HepG2 (cell line): Measurements from ENCODE around the gene NOL12. TPM values are rescaled to one million over a fixed set of nuclear protein-coding genes. Genes with fewer than 3 reads are reported as not detected.

ENCODE experiments used
- AKNA ChIP-seq: sonication (generic); formaldehyde crosslinking; IDR thresholded peaks from 2 replicates; pipeline ENCODE4 v1.4.0; 2020; ENCODE audit warnings: missing genetic modification reagents, borderline replicate concordance
- BRD4 ChIP-seq: sonication (generic); formaldehyde crosslinking; IDR thresholded peaks from 2 replicates; pipeline ENCODE4 v1.4.0; 2020; ENCODE audit warnings: missing genetic modification reagents
- CBFB ChIP-seq: sonication (generic); formaldehyde crosslinking; IDR thresholded peaks from 2 replicates; pipeline ENCODE4 v1.4.0; 2020; ENCODE audit warnings: missing genetic modification reagents
- CBX5 ChIP-seq: sonication (generic); formaldehyde crosslinking; IDR thresholded peaks from 2 replicates; pipeline ENCODE4 v1.4.0; 2020; ENCODE audit warnings: missing genetic modification reagents, borderline replicate concordance
- HNF4G ChIP-seq, 2 experiments: sonication (generic) in 1 of 2; formaldehyde crosslinking in 1 of 2; IDR thresholded peaks; 2 replicates each; pipeline versions ENCODE4 v1.4.0 to v1.6.1; 2011 to 2020; ENCODE audit warnings: borderline replicate concordance in 2 of 2, low read depth in 2 of 2, mild to moderate bottlenecking in 2 of 2, low read length in 1 of 2, missing genetic modification reagents in 1 of 2, moderate library complexity in 1 of 2
- IKZF4 ChIP-seq: sonication (generic); formaldehyde crosslinking; IDR thresholded peaks from 2 replicates; pipeline ENCODE4 v1.5.1; 2020; ENCODE audit warnings: borderline replicate concordance, mild to moderate bottlenecking, low read depth, missing genetic modification reagents; ENCODE audit errors: not compliant biosample characterization
- JUNB ChIP-seq: sonication (generic); formaldehyde crosslinking; IDR thresholded peaks from 2 replicates; pipeline ENCODE4 v1.8.0; 2022; ENCODE audit warnings: missing genetic modification reagents, mild to moderate bottlenecking, borderline replicate concordance
- KAT8 ChIP-seq: IDR thresholded peaks from 2 replicates; pipeline ENCODE4 v1.6.1; 2016; ENCODE audit warnings: missing genetic modification reagents, missing compliant biosample characterization
- MIER2 ChIP-seq: IDR thresholded peaks from 2 replicates; pipeline ENCODE4 v1.6.1; 2016; ENCODE audit warnings: missing biosample characterization, missing genetic modification reagents
- MLXIP ChIP-seq: sonication (generic); formaldehyde crosslinking; IDR thresholded peaks from 2 replicates; pipeline ENCODE4 v1.9.0; 2021; ENCODE audit warnings: missing genetic modification reagents, borderline replicate concordance
- PHB2 ChIP-seq: fragments of 450-650 bp; IDR thresholded peaks from 2 replicates; pipeline ENCODE4 v1.6.1; 2018; ENCODE audit not compliant: partially characterized antibody
- RFX3 ChIP-seq: IDR thresholded peaks from 2 replicates; pipeline ENCODE4 v1.6.1; 2016; ENCODE audit warnings: missing biosample characterization, missing genetic modification reagents
- XRCC5 ChIP-seq: fragments of 200-400 bp; formaldehyde crosslinking; optimal IDR thresholded peaks from 2 replicates; pipeline ENCODE3; 2017; ENCODE audit warnings: mild to moderate bottlenecking, low read length
- YEATS4 ChIP-seq: sonication (generic); formaldehyde crosslinking; IDR thresholded peaks from 2 replicates; pipeline ENCODE4 v1.4.0; 2020; ENCODE audit warnings: missing genetic modification reagents, borderline replicate concordance
- ZBTB33 ChIP-seq: sonication (generic); formaldehyde crosslinking; IDR thresholded peaks from 2 replicates; pipeline ENCODE4 v1.4.0; 2020; ENCODE audit warnings: missing genetic modification reagents
- ZIK1 ChIP-seq: sonication (generic); formaldehyde crosslinking; IDR thresholded peaks from 2 replicates; pipeline ENCODE4 v1.5.0; 2020; ENCODE audit warnings: mild to moderate bottlenecking, low read depth, missing genetic modification reagents, borderline replicate concordance
- ZNF296 ChIP-seq: sonication (generic); formaldehyde crosslinking; conservative IDR thresholded peaks from 2 replicates; pipeline ENCODE4 v1.5.0; 2020; ENCODE audit warnings: mild to moderate bottlenecking, missing genetic modification reagents
- ZNF615 ChIP-seq: sonication (generic); formaldehyde crosslinking; IDR thresholded peaks from 2 replicates; pipeline ENCODE4 v1.5.0; 2020; ENCODE audit warnings: mild to moderate bottlenecking, missing genetic modification reagents, borderline replicate concordance
- ZNF816 ChIP-seq: sonication (generic); formaldehyde crosslinking; IDR thresholded peaks from 2 replicates; pipeline ENCODE4 v1.8.0; 2022; ENCODE audit warnings: missing genetic modification reagents, mild to moderate bottlenecking, borderline replicate concordance
- polyA plus RNA-seq, 8 experiments: library from polyadenylated mRNA; depleted of rRNA in 3 of 8; stranded (reverse) in 7 of 8; unstranded in 1 of 8; fragments of >200 nt; fragmentation: Illumina TruSeq in 4 of 8; extraction: Trizol in 4 of 8; gene quantifications; 2 replicates each; pipeline versions ENCODE4 v1.2.1 to v1.2.3, GENCODE V29; 2011 to 2016; ENCODE audit warnings: low read depth in 4 of 8, missing spikeins in 1 of 8, mixed read lengths in 1 of 8; ENCODE audit not compliant: insufficient read depth in 1 of 8
- total RNA-seq, 5 experiments: library from RNA; depleted of rRNA; stranded (reverse); fragments of >200 nt; fragmentation: Illumina TruSeq; extraction: Trizol; gene quantifications; 2 replicates each; pipeline ENCODE4 v1.2.3, GENCODE V29; 2016; ENCODE audit warnings: low read depth in 1 of 5

NOL12 gene
- total and polyA plus RNA-seq, 2 of the 13 experiments (the other 11 are each of a cell fraction or from before 2014, with no cell fraction given), result 14.3 to 31.4 TPM

- no peak for TF ChIP-seq AKNA
- TF ChIP-seq KAT8 (CRISPR knock-in tag), result no peak
- TF ChIP-seq RFX3 (CRISPR knock-in tag), result no peak
- TF ChIP-seq YEATS4 (CRISPR knock-in tag), result no peak
- no peak for TF ChIP-seq ZNF615 (CRISPR knock-in tag)
- no peak for TF ChIP-seq BRD4 (CRISPR knock-in tag)
- TF ChIP-seq MIER2 (CRISPR knock-in tag), result no peak
- no peak for TF ChIP-seq ZIK1
- no peak for TF ChIP-seq CBFB (CRISPR knock-in tag)
- TF ChIP-seq MLXIP (CRISPR knock-in tag), result no peak
- no peak for TF ChIP-seq ZBTB33 (CRISPR knock-in tag)
- no peak for TF ChIP-seq HNF4G (IDR thresholded peaks at IDR 0.05; ENCODE audit: borderline replicate concordance, low read depth, low read length)
- TF ChIP-seq HNF4G (CRISPR knock-in tag; IDR thresholded peaks at IDR 0.05; ENCODE audit: borderline replicate concordance, low read depth), result no peak
- no peak for TF ChIP-seq PHB2
- no peak for TF ChIP-seq JUNB (CRISPR knock-in tag)
- TF ChIP-seq IKZF4 (CRISPR knock-in tag), result no peak
- no peak for TF ChIP-seq ZNF296 (CRISPR knock-in tag)
- TF ChIP-seq CBX5 (CRISPR knock-in tag), result no peak
- TF ChIP-seq ZNF816 (CRISPR knock-in tag), result no peak
- TF ChIP-seq XRCC5, result no peak
These were observed 26.0 kb upstream of the NOL12 start (continued) for GRCh38 chr22:37659897-37660708.
